Activated T-cell treated with anti-CD3 and anti-CD28 coated beads, Interleukin-2, amount 50 U/mL, for 4 hours (primary cell): ENCODE data around the gene WNT3. TPM values are rescaled to one million over a fixed set of nuclear protein-coding genes. Genes with fewer than 3 reads are reported as not detected.

ENCODE experiments used
- total RNA-seq, 3 donors: library from RNA; stranded (reverse); gene quantifications; one replicate each; pipeline ENCODE4 v1.2.1, GENCODE V29; 2021

WNT3 gene
- total RNA-seq, 3 donors from 2014 or later = 0.08 TPM; not detected in 2

Other genes starting within 250 kb of the WNT3 start
- gene ARL17A, start 239.0 kb downstream of the WNT3 start, total RNA-seq = 10 to 100 TPM in 1 of 3 donors, 1 to 10 TPM in 2; 3.9 to 11.7 (median 8.5) TPM
- 10 to 100 TPM; 24.0 to 28.1 (median 25.2) TPM for gene NSF, start 228.0 kb downstream of the WNT3 start, total RNA-seq
- gene WNT9B, start 32.9 kb upstream of the WNT3 start, total RNA-seq = not detected
- 10 to 100 TPM; 66.1 to 69.7 (median 67.0) TPM for gene GOSR2, start 104.5 kb upstream of the WNT3 start, total RNA-seq
- not detected for gene RPRML, start 160.6 kb upstream of the WNT3 start, total RNA-seq